GM12878 (cell line): ENCODE results near the gene APOBEC3B. TPM values are rescaled to one million over a fixed set of nuclear protein-coding genes. Genes with fewer than 3 reads are reported as not detected.

Experiments used
- ATAC-seq: fragments of 200-7000 bp; cut with Tn5 transposase; 3 replicates; pipeline ENCODE4 v1.9.1; 2020; ENCODE audit warnings: mild to moderate bottlenecking, moderate library complexity
- BruUV-seq: library from RNA; stranded (reverse); fragments of 400-500 nt; replicated peaks from 2 replicates; lab custom pipeline; 2021; lab: Mats Ljungman, UMichigan
- CTCF ChIA-PET: fragments of 300-600 bp; sonication (Branson Sonifier 250); formaldehyde crosslinking; extraction: SDS; loops from one replicate; lab custom pipeline; 2021; ENCODE audit warnings: inconsistent platforms; lab: Yijun Ruan, JAX
- POLR2A ChIA-PET: fragments of 350-600 bp; formaldehyde crosslinking; extraction: SDS; loops from one replicate; lab custom pipeline; 2021; ENCODE audit warnings: inconsistent platforms; lab: Charles Lee
- RAD21 ChIA-PET: fragments of 300-600 bp; sonication (Branson Sonifier 250); formaldehyde crosslinking; loops from one replicate; lab custom pipeline; 2023; ENCODE audit warnings: antibody characterized with exemption; ENCODE audit not compliant: unreplicated experiment; lab: Charles Lee
- SMC1A ChIA-PET: fragments of 300-600 bp; sonication (Branson Sonifier 250); formaldehyde crosslinking; loops from one replicate; lab custom pipeline; 2023; ENCODE audit not compliant: unreplicated experiment, uncharacterized antibody; lab: Charles Lee
- DNase-seq: peaks from one replicate; pipeline ENCODE4 v3.0.0-alpha.2; 2011; ENCODE audit warnings: low read depth, low spot score
- FAIRE-seq: peaks from 3 replicates; lab custom pipeline; 2011; peaks lifted over from hg19 to GRCh38; lab: Jason Lieb, UNC
- H2AFZ ChIP-seq: 2 replicates; pipeline ENCODE4 v1.6.0; 2011; ENCODE audit warnings: low read depth, low read length, control low read depth; ENCODE audit not compliant: control insufficient read depth
- H3K27ac ChIP-seq: 2 replicates; pipeline ENCODE4 v1.5.1; 2011; ENCODE audit warnings: control low read depth; ENCODE audit not compliant: control insufficient read depth, insufficient read depth
- H3K27me3 ChIP-seq, 2 experiments: replicated peaks in 1 of 2; 2 replicates each; pipeline versions ENCODE4 v1.6.0 to v1.6.1; 2011; ENCODE audit warnings: low read length in 1 of 2; ENCODE audit not compliant: control insufficient read depth in 2 of 2, insufficient read depth in 2 of 2
- H3K36me3 ChIP-seq, 2 experiments: 2 replicates each; pipeline ENCODE4 v1.5.1; 2011; ENCODE audit warnings: low read length in 1 of 2; ENCODE audit not compliant: control insufficient read depth in 2 of 2, insufficient read depth in 2 of 2
- H3K4me1 ChIP-seq: 2 replicates; pipeline ENCODE4 v1.6.1; 2011; ENCODE audit warnings: mild to moderate bottlenecking, low read length, moderate library complexity, mixed read lengths; ENCODE audit not compliant: control insufficient read depth, insufficient read depth
- H3K4me2 ChIP-seq: 2 replicates; pipeline ENCODE4 v1.6.0; 2011; ENCODE audit warnings: control low read depth; ENCODE audit not compliant: control insufficient read depth, insufficient read depth
- H3K4me3 ChIP-seq: fragments of 200-600 bp; sonication (generic); 2 replicates; pipeline ENCODE4 v1.5.1; 2016
- H3K79me2 ChIP-seq: 2 replicates; pipeline ENCODE4 v1.6.0; 2011; ENCODE audit warnings: low read length; ENCODE audit not compliant: control insufficient read depth, insufficient read depth
- H3K9ac ChIP-seq: 2 replicates; pipeline ENCODE4 v1.8.0; 2011; ENCODE audit warnings: low read length, control low read depth, mixed read lengths; ENCODE audit not compliant: control insufficient read depth, insufficient read depth
- H3K9me3 ChIP-seq: replicated peaks from 3 replicates; pipeline ENCODE4 v1.5.1; 2011; ENCODE audit warnings: mild to moderate bottlenecking, low read length; ENCODE audit not compliant: control insufficient read depth, insufficient read depth
- H4K20me1 ChIP-seq: 2 replicates; pipeline ENCODE4 v1.6.0; 2011; ENCODE audit not compliant: control insufficient read depth, insufficient read depth
- CHD1 ChIP-seq: IDR thresholded peaks from 2 replicates; pipeline ENCODE4 v1.6.1; 2012; ENCODE audit warnings: low read depth, low read length, improper control_type of control experiment
- KDM1A ChIP-seq: fragments of 200-600 bp; sonication (generic); IDR thresholded peaks from 2 replicates; pipeline ENCODE4 v1.6.1; 2016; ENCODE audit warnings: borderline replicate concordance
- NFYA ChIP-seq: IDR thresholded peaks from 2 replicates; pipeline ENCODE4 v1.6.1; 2011; ENCODE audit warnings: low read depth, mild to moderate bottlenecking, low read length, improper control_type of control experiment, borderline replicate concordance
- PKNOX1 ChIP-seq: fragments of 450-650 bp; IDR thresholded peaks from 2 replicates; pipeline ENCODE4 v1.6.1; 2016; ENCODE audit warnings: mild to moderate bottlenecking
- PRDM15 ChIP-seq: fragments of 450-650 bp; formaldehyde crosslinking; IDR thresholded peaks from 2 replicates; pipeline ENCODE4 v1.4.0; 2020; ENCODE audit warnings: mild to moderate bottlenecking, moderate library complexity
- RCOR1 ChIP-seq: conservative IDR thresholded peaks from 2 replicates; pipeline ENCODE4 v1.6.1; 2012; ENCODE audit warnings: low read depth, low read length, improper control_type of control experiment
- YBX1 ChIP-seq: fragments of 450-650 bp; IDR thresholded peaks from 2 replicates; pipeline ENCODE4 v1.6.1; 2016; ENCODE audit warnings: antibody characterized with exemption
- WGBS: methylation state at CpG from one replicate; pipeline ENCODE4 v1.1.6; 2016; ENCODE audit warnings: low lambda C conversion rate; ENCODE audit not compliant: insufficient replicate concordance, insufficient coverage; ENCODE audit errors: missing lambda C conversion rate; 5-methylcytosine and 5-hydroxymethylcytosine counted together
- in situ Hi-C: fragments of 300-500 bp; cut with MboI; formaldehyde crosslinking; loops from 9 replicates; pipeline ENCODE4 v1.14.3; 2018; ENCODE audit warnings: mixed read lengths
- intact Hi-C: fragments of 100-400 bp; cut with micrococcal nuclease; formaldehyde crosslinking; loops from one replicate; pipeline ENCODE4 v1.14.2; 2022; ENCODE audit not compliant: unreplicated experiment
- polyA plus RNA-seq, 11 experiments: library from polyadenylated mRNA; depleted of rRNA in 4 of 11; unstranded in 6 of 11; stranded (reverse) in 5 of 11; fragments of >200 nt; fragmentation: Nextera tagmentation in 4 of 11; fragmentation: Illumina TruSeq in 1 of 11; extraction: Ambion mirVana in 4 of 11; extraction: Trizol in 1 of 11; gene quantifications; 1 replicate in 1 of 11; 2 replicates in 10 of 11; pipeline versions ENCODE4 v1.2.1 to v1.2.3, GENCODE V29; 2011 to 2016; ENCODE audit warnings: inconsistent platforms in 2 of 11, missing spikeins in 2 of 11, low read depth in 1 of 11
- total RNA-seq, 4 experiments: library from RNA; depleted of rRNA in 3 of 4; stranded (reverse); fragments of >200 nt in 3 of 4; fragmentation: Illumina TruSeq in 1 of 4; extraction: Trizol in 1 of 4; gene quantifications; 2 replicates each; pipeline versions ENCODE4 v1.2.1 to v1.2.3, GENCODE V29; 2013 to 2021
- TF ChIP-seq, protein P1 (sequence below): fragments of 450-650 bp; IDR thresholded peaks from 2 replicates; pipeline ENCODE4 v1.6.1; 2018; ENCODE audit warnings: mild to moderate bottlenecking, low read depth, moderate library complexity; ENCODE audit not compliant: partially characterized antibody

Gene APOBEC3B
- total and polyA plus RNA-seq, 10 of the 15 experiments (the other 5 are each of a cell fraction or from before 2014, with no cell fraction given) = 2.4 to 75.1 (median 30.9) TPM

GRCh38 chr22:39026509-39027150, 44.5 kb downstream of the APOBEC3B start:
- Histone ChIP-seq H4K20me1 (no peaks in the 10 kb centered on the region), H3K9me3 (no peaks in the 10 kb centered on the region), H3K9ac (no peak overlapping the region), H2AFZ (no peak overlapping the region), H3K4me1 (peaks cover 7% of the 10 kb centered on the region), H3K27ac (no peak overlapping the region), H3K27me3 (no peaks in the 10 kb centered on the region), H3K4me3 (no peak overlapping the region), H3K4me2 (no peak overlapping the region), H3K36me3 (peaks cover 2 to 7% of the 10 kb centered on the region in 2 experiments; a peak in 2 of 4 replicates), H3K79me2 (peaks cover 18% of the 10 kb centered on the region)
- SMC1A ChIA-PET = interaction anchor here (0.6 kb wide), 1 partner anchor 42 kb away, joined by 3 read pairs; no protein-coding TSS in a partner anchor
- TF ChIP-seq KDM1A (no peak), NFYA (no peak), RCOR1 (no peak), PRDM15 (CRISPR knock-in tag) (no peak), YBX1 (no peak), PKNOX1 (no peak), CHD1 (no peak)
- TF ChIP-seq, protein P1, sequence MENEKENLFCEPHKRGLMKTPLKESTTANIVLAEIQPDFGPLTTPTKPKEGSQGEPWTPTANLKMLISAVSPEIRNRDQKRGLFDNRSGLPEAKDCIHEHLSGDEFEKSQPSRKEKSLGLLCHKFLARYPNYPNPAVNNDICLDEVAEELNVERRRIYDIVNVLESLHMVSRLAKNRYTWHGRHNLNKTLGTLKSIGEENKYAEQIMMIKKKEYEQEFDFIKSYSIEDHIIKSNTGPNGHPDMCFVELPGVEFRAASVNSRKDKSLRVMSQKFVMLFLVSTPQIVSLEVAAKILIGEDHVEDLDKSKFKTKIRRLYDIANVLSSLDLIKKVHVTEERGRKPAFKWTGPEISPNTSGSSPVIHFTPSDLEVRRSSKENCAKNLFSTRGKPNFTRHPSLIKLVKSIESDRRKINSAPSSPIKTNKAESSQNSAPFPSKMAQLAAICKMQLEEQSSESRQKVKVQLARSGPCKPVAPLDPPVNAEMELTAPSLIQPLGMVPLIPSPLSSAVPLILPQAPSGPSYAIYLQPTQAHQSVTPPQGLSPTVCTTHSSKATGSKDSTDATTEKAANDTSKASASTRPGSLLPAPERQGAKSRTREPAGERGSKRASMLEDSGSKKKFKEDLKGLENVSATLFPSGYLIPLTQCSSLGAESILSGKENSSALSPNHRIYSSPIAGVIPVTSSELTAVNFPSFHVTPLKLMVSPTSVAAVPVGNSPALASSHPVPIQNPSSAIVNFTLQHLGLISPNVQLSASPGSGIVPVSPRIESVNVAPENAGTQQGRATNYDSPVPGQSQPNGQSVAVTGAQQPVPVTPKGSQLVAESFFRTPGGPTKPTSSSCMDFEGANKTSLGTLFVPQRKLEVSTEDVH = no peak
- 96% methylated on average over 12 of the region's 12 CpGs for WGBS
- FAIRE-seq (no peak), ATAC-seq (no peak), DNase-seq (no peak)
- intact Hi-C loops (no loop called here), in situ Hi-C loops (no loop called here)
- POLR2A ChIA-PET = interaction anchor here (1.0 kb wide), 1 partner anchor 12 kb away, joined by 4 read pairs; no protein-coding TSS in a partner anchor
- CTCF ChIA-PET = no interaction called here
- no TSS peak for BruUV-seq
- RAD21 ChIA-PET = no interaction called here
